Dedifferentiated amniotic fluid mesenchymal stem cell (primary cell): ENCODE measurements around the gene PIN1.

ENCODE experiments used
- DNase-seq: peaks from one replicate; pipeline ENCODE4 v3.0.0-alpha.2; 2016; ENCODE audit errors: extremely low spot score

The PIN1 gene

DNA sequence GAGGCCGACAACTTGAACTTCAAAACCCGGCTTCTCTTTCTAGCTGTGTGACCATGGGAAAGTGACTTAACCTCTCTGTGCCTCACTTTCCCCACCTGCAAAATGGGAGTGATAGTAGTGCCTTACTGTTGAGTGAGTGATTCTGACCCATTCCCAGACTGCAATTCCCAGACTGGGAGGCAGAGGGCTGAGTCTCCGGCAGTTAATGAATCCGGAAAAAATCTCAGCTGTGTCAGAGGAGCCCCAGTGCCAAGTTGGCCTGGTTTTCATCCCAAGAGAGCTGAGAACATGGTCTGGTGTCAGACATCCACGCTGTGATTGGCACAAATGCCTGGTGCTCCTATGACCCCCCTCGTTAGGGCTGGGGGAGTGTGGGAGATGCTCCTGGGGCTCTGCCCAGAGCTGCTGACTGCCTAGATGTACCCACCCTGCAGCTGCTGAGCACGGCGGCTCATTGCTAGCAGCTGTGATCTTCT lies 50.0 kb downstream of the PIN1 start:
- DNase-seq = peak; percentile 52

DNA sequence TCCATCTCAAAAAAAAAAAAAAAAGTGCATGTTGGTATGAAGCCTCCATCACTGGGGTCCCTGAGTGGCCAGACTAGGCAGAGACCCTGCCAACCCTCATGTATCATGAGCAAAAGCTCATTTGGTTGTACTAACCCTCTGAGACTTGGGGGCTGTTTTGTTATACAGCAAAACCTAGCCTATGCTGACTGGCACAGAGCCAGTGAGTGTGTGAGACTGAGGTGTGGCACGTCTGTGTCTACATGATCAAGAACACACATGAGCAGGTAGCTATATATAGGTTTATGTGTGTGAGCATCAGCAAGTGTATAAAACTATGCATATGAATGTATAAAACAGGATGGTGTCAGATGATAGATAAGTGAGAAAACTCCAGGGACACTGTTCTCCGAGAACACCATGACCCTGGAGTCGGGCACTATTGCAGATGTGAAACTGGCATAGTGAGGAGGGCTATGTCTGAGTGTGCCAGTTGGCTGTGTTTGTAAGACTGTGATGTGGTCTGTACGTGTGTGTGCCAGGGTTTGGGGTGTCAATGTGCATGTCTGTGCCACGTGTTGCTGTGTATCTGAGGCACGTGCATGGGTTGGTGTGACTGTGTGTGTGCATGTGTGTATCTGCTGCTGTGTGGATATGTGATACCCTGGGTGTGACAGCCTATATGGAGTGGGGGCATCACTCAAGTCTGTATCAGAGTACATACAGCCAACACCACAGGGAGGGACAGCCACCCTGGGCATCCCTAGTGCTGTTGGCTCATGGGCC lies 56.7 kb downstream of the PIN1 start:
- DNase-seq = no peak
